Neural progenitor cell (in vitro differentiated cells): ENCODE measurements around the gene WDR33. TPM values are rescaled to one million over a fixed set of nuclear protein-coding genes. Genes with fewer than 3 reads are reported as not detected.

Experiments used
- DNase-seq: peaks from one replicate; pipeline ENCODE4 v3.0.0-alpha.2; 2016; ENCODE audit warnings: low spot score
- H2AFZ ChIP-seq: fragments of 200-600 bp; sonication (generic); replicated peaks from 2 replicates; pipeline ENCODE4 v1.6.1; 2016; ENCODE audit warnings: antibody characterized with exemption
- H3F3A ChIP-seq: fragments of 200-600 bp; sonication (generic); 2 replicates; pipeline ENCODE4 v1.6.1; 2016; ENCODE audit warnings: antibody characterized with exemption, low read depth
- H3K27ac ChIP-seq: fragments of 200-600 bp; sonication (generic); 2 replicates; pipeline ENCODE4 v1.5.1; 2016; ENCODE audit warnings: mild to moderate bottlenecking
- H3K27me3 ChIP-seq: fragments of 200-600 bp; sonication (generic); 2 replicates; pipeline ENCODE4 v1.6.1; 2016; ENCODE audit warnings: mild to moderate bottlenecking, moderate library complexity
- H3K36me3 ChIP-seq: fragments of 200-600 bp; sonication (generic); 2 replicates; pipeline ENCODE4 v1.5.1; 2016
- H3K4me1 ChIP-seq: fragments of 200-600 bp; sonication (generic); 2 replicates; pipeline ENCODE4 v1.6.1; 2016; ENCODE audit warnings: mixed run types
- H3K4me2 ChIP-seq: fragments of 200-600 bp; sonication (generic); 2 replicates; pipeline ENCODE4 v1.6.1; 2016
- H3K4me3 ChIP-seq: fragments of 200-600 bp; sonication (generic); 2 replicates; pipeline ENCODE4 v1.5.1; 2016
- H3K79me2 ChIP-seq: fragments of 200-600 bp; sonication (generic); 2 replicates; pipeline ENCODE4 v1.6.1; 2016; ENCODE audit warnings: low read depth
- H3K9ac ChIP-seq: fragments of 200-600 bp; sonication (generic); 2 replicates; pipeline ENCODE4 v1.6.1; 2016
- H3K9me3 ChIP-seq: fragments of 200-600 bp; sonication (generic); 2 replicates; pipeline ENCODE4 v1.5.1; 2016; ENCODE audit warnings: low read depth
- H4K20me1 ChIP-seq: fragments of 200-600 bp; sonication (generic); 2 replicates; pipeline ENCODE4 v1.6.1; 2016; ENCODE audit warnings: low read depth
- H3K27ac Mint-ChIP-seq: 3 replicates; pipeline ENCODE4 v1.8.0; 2021; ENCODE audit warnings: mixed read lengths
- H3K27me3 Mint-ChIP-seq: 2 replicates; pipeline ENCODE4 v1.8.0; 2022; ENCODE audit warnings: low read depth, mild to moderate bottlenecking, inconsistent platforms, moderate library complexity, mixed read lengths; ENCODE audit not compliant: insufficient read depth
- H3K36me3 Mint-ChIP-seq: 3 replicates; pipeline ENCODE4 v1.8.0; 2021; ENCODE audit warnings: mixed read lengths
- H3K4me1 Mint-ChIP-seq: 3 replicates; pipeline ENCODE4 v1.8.0; 2021; ENCODE audit warnings: mixed read lengths
- H3K4me3 Mint-ChIP-seq: 3 replicates; pipeline ENCODE4 v1.8.0; 2021; ENCODE audit warnings: mild to moderate bottlenecking, moderate library complexity, mixed read lengths
- H3K9me3 Mint-ChIP-seq: 3 replicates; pipeline ENCODE4 v1.8.0; 2020; ENCODE audit warnings: mixed read lengths
- EZH2 ChIP-seq: fragments of 200-600 bp; sonication (generic); IDR thresholded peaks from 2 replicates; pipeline ENCODE4 v1.6.1; 2017; ENCODE audit warnings: antibody characterized with exemption, mild to moderate bottlenecking, moderate library complexity
- EZH2phosphoT487 ChIP-seq: fragments of 200-600 bp; sonication (generic); IDR thresholded peaks from 2 replicates; pipeline ENCODE4 v1.6.1; 2017; ENCODE audit warnings: antibody characterized with exemption
- total RNA-seq: library from RNA; depleted of rRNA; stranded (reverse); fragments of >200 nt; gene quantifications from 2 replicates; pipeline ENCODE4 v1.2.3, GENCODE V29; 2015; ENCODE audit warnings: low replicate concordance
- TF ChIP-seq, protein P1 (sequence below): fragments of 200-600 bp; sonication (generic); IDR thresholded peaks from 2 replicates; pipeline ENCODE4 v1.5.1; 2017; ENCODE audit warnings: antibody characterized with exemption, mild to moderate bottlenecking

The WDR33 gene
- total RNA-seq, 1 donor from 2014 or later: 83.4 TPM

DNA sequence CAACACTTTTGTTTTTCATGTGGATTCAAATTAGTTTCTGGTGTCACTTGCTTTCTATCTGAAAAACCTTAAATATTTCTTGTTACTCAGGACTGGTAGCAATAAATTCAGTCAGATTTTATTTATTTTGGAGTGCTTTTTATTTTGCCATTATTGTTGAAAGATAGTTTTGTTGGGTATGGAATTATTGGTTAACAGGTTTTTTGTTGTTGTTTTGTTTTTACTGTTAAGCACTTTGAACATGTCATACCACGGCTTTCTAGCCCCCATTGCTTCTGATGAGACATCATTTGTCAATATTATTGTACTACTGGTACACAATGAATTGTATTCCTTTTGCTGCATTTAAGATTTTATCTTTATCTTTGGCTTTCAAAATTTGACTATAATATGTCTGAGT lies 122.6 kb downstream of the WDR33 start:
- no peak for TF ChIP-seq EZH2phosphoT487
- TF ChIP-seq, protein P1, sequence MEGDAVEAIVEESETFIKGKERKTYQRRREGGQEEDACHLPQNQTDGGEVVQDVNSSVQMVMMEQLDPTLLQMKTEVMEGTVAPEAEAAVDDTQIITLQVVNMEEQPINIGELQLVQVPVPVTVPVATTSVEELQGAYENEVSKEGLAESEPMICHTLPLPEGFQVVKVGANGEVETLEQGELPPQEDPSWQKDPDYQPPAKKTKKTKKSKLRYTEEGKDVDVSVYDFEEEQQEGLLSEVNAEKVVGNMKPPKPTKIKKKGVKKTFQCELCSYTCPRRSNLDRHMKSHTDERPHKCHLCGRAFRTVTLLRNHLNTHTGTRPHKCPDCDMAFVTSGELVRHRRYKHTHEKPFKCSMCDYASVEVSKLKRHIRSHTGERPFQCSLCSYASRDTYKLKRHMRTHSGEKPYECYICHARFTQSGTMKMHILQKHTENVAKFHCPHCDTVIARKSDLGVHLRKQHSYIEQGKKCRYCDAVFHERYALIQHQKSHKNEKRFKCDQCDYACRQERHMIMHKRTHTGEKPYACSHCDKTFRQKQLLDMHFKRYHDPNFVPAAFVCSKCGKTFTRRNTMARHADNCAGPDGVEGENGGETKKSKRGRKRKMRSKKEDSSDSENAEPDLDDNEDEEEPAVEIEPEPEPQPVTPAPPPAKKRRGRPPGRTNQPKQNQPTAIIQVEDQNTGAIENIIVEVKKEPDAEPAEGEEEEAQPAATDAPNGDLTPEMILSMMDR: no peak
- no peak for TF ChIP-seq EZH2

DNA sequence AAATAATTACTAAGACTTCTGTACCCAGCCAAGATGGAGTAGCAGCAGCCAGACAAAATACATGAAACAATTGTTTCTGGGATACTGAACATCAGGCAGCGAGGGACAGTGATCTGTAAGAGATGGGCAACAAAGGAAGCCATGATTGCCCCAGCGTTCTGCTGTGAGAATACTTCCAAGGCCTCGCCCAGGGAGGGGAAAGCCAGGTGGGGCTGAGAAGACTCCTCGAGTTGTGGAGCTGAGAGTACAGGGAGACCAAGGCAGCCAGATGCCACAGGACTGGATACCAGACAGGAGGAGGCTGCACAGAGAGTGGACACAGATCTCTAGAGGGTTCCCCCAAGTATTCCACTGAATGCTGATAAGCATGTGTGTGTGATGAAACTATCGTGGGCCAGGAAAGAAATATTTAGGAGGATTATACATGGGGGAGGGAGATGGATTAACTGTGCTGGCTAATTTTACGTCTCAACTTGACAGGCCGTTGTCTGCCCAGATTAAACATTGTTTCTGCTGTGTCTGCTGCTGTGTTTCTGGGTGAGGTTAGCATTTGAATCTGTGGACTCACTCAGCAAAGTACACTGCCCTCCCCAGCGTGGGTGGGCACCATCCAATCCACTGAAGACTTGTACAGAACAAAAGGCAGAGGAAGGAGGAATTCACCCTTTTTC lies 125.4 kb downstream of the WDR33 start:
- peak overlapping the region; percentile 34 for H2AFZ ChIP-seq
- H3K36me3 ChIP-seq: no peaks in the 10 kb centered on the region
- Mint-ChIP-seq H3K9me3 (peaks cover 21% of the 10 kb centered on the region), H3K36me3 (no peaks in the 10 kb centered on the region), H3K4me3 (no peak overlapping the region), H3K4me1 (peaks cover 25% of the 10 kb centered on the region), H3K27ac (no peak overlapping the region), H3K27me3 (peaks cover 8% of the 10 kb centered on the region)
- no peaks in the 10 kb centered on the region for H4K20me1 ChIP-seq
- no peaks in the 10 kb centered on the region for H3F3A ChIP-seq
- no peaks in the 10 kb centered on the region for H3K4me1 ChIP-seq
- no peak for DNase-seq
- no peak for TF ChIP-seq EZH2
- no peak for TF ChIP-seq EZH2phosphoT487
- TF ChIP-seq, protein P1: no peak
- H3K9ac ChIP-seq: no peak overlapping the region
- H3K4me3 ChIP-seq: no peak overlapping the region
- no peaks in the 10 kb centered on the region for H3K27me3 ChIP-seq
- no peak overlapping the region for H3K27ac ChIP-seq
- H3K4me2 ChIP-seq: no peak overlapping the region
- no peaks in the 10 kb centered on the region for H3K9me3 ChIP-seq
- no peaks in the 10 kb centered on the region for H3K79me2 ChIP-seq

More for the DNA sequence above, 122.6 kb downstream of the WDR33 start:
- H3K27ac ChIP-seq: no peak overlapping the region
- H3K27ac Mint-ChIP-seq: no peak overlapping the region
- H3K4me2 ChIP-seq: no peak overlapping the region
- no peaks in the 10 kb centered on the region for H3K79me2 ChIP-seq
- no peaks in the 10 kb centered on the region for H3K36me3 Mint-ChIP-seq
- no peak overlapping the region for H3K9ac ChIP-seq
- DNase-seq: no peak
- H3K9me3 Mint-ChIP-seq: peaks cover 34% of the 10 kb centered on the region
- H3K4me3 Mint-ChIP-seq: no peak overlapping the region
- H3F3A ChIP-seq: no peaks in the 10 kb centered on the region
- H4K20me1 ChIP-seq: no peaks in the 10 kb centered on the region
- H3K27me3 ChIP-seq: no peaks in the 10 kb centered on the region
- H3K27me3 Mint-ChIP-seq: peaks cover 9% of the 10 kb centered on the region
- H3K4me1 Mint-ChIP-seq: peaks cover 14% of the 10 kb centered on the region
- H3K4me3 ChIP-seq: no peak overlapping the region
- no peaks in the 10 kb centered on the region for H3K9me3 ChIP-seq
- H3K4me1 ChIP-seq: no peaks in the 10 kb centered on the region
- no peak overlapping the region for H2AFZ ChIP-seq
- H3K36me3 ChIP-seq: no peaks in the 10 kb centered on the region

DNA sequence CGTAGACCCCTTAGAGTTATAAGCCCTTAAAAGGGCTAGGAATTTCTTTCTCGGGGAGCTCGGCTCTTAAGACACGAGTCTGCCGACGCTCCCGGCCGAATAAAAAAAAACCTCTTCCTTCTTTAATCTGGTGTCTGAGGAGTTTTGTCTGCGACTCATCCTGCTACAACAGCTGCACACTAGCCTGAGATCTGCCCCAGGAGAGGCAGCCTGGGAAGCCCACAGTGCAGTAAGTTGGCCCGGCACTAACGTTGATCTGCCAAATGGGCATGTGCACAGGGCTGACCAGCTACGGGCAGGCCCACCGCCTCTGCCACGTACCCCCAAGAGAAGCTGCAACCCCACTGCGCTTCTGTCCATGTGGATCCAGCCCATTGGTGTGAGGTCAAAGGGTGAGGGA lies 127.2 kb downstream of the WDR33 start:
- no peak overlapping the region for H3K27ac Mint-ChIP-seq
- Histone ChIP-seq H3K27ac (no peak overlapping the region), H3K36me3 (no peaks in the 10 kb centered on the region), H3K4me2 (no peak overlapping the region), H3F3A (no peaks in the 10 kb centered on the region), H3K79me2 (no peaks in the 10 kb centered on the region), H3K9me3 (no peaks in the 10 kb centered on the region), H3K4me3 (no peak overlapping the region), H2AFZ (no peak overlapping the region), H4K20me1 (no peaks in the 10 kb centered on the region), H3K9ac (no peak overlapping the region), H3K4me1 (no peaks in the 10 kb centered on the region), H3K27me3 (no peaks in the 10 kb centered on the region)
- H3K4me1 Mint-ChIP-seq: peaks cover 27% of the 10 kb centered on the region
- H3K4me3 Mint-ChIP-seq: no peak overlapping the region
- DNase-seq: no peak
- TF ChIP-seq EZH2: no peak
- TF ChIP-seq EZH2phosphoT487: no peak
- TF ChIP-seq, protein P1: no peak
- peaks cover 8% of the 10 kb centered on the region for H3K9me3 Mint-ChIP-seq
- H3K36me3 Mint-ChIP-seq: no peaks in the 10 kb centered on the region
- peaks cover 8% of the 10 kb centered on the region for H3K27me3 Mint-ChIP-seq
